Activated CD4-positive, alpha-beta T cell treated with anti-CD3 and anti-CD28 coated beads for 48 hours (primary cell): Measurements from ENCODE around the gene UNKL.

Experiments
- DNase-seq: peaks from one replicate; pipeline ENCODE4 v3.0.0-alpha.2; 2020

UNKL gene

GRCh38 chr16:1398826-1399581 is 15.5 kb downstream of the UNKL start:
- DNase-seq: no peak

- DNase-seq: no peak
Measured at GRCh38 chr16:1398351-1398750, 16.2 kb downstream of the UNKL start.

GRCh38 chr16:1397779-1398178 is 16.7 kb downstream of the UNKL start:
- no peak for DNase-seq

- no peak for DNase-seq
Measured at GRCh38 chr16:1395444-1396031, 19.0 kb downstream of the UNKL start.

GRCh38 chr16:1394367-1394951 is 20.0 kb downstream of the UNKL start:
- no peak for DNase-seq

GRCh38 chr16:1393613-1394176 is 20.8 kb downstream of the UNKL start:
- no peak for DNase-seq

- DNase-seq: no peak
Measured at GRCh38 chr16:1392826-1393225, 21.7 kb downstream of the UNKL start.

GRCh38 chr16:1390239-1390779 is 24.2 kb downstream of the UNKL start:
- DNase-seq: no peak

- no peak for DNase-seq
Measured at GRCh38 chr16:1389762-1390161, 24.7 kb downstream of the UNKL start.

- DNase-seq: no peak
Measured at GRCh38 chr16:1387331-1387730, 27.2 kb downstream of the UNKL start.

- no peak for DNase-seq
Measured at GRCh38 chr16:1385232-1385631, 29.3 kb downstream of the UNKL start.

GRCh38 chr16:1383556-1383955 is 30.9 kb downstream of the UNKL start:
- no peak for DNase-seq

- DNase-seq: no peak
Measured at GRCh38 chr16:1381612-1382406, 32.7 kb downstream of the UNKL start.

GRCh38 chr16:1380195-1380594 is 34.3 kb downstream of the UNKL start:
- DNase-seq: no peak

GRCh38 chr16:1379304-1380076 is 35.0 kb downstream of the UNKL start:
- peak; percentile 80 for DNase-seq

- peak; percentile 83 for DNase-seq
Measured at GRCh38 chr16:1378804-1379303, 35.6 kb downstream of the UNKL start.

- DNase-seq: no peak
Measured at GRCh38 chr16:1378087-1378803, 36.3 kb downstream of the UNKL start.

- no peak for DNase-seq
Measured at GRCh38 chr16:1377406-1378010, 37.0 kb downstream of the UNKL start.

- no peak for DNase-seq
Measured at GRCh38 chr16:1375741-1376410, 38.6 kb downstream of the UNKL start.

- DNase-seq: no peak
Measured at GRCh38 chr16:1375298-1375640, 39.2 kb downstream of the UNKL start.
